ENCODE results near the gene OTOP1.
"Not testable (repeated sequence)": the region's sequence is repeated elsewhere in the genome, so short reads cannot be mapped to it uniquely, and the experiment has no call there.

OTOP1 gene

DNA sequence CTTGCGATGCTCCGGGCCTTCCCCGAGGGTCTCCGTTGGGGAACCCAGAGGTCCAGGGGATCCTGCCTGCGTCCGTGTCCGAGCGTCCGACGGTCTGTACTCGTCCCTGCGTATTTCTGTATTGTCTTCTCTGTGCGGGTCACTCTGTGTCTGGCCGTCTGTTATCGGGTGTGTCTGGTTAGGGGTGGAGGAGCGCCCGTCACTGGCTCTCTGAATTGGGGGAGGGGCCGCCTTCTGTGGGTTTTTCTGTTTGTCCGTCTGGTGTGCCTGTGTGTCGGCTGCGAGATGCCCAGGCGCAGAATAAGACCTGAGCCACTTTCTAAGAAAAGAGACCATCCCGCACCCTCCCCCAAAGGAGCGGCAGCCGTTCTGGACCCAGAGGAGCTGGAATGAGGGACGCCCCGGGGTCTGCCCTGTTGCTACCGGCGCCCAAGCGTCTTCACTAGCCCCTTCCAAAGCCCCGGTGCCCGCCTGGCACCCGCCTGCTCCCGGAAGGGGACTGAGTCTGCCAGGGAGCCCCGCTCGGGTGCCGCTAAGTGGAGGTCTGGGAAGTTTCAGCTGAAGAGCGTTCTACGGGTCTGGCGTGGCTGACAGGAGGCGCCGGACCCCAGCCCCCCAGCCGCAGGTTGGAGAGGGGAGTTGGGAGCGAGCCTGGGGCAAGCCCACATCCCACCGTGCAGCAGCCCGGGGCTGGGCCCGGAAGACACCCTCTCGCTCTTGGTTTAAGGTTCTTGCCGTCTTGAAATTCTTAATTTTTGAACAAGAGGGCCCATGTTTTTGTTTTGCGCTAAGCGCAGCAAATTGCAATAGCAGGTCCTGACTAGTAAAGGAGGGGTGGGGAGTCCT, 1.0 kb upstream of the OTOP1 start:
- no peak for DNase-seq

DNA sequence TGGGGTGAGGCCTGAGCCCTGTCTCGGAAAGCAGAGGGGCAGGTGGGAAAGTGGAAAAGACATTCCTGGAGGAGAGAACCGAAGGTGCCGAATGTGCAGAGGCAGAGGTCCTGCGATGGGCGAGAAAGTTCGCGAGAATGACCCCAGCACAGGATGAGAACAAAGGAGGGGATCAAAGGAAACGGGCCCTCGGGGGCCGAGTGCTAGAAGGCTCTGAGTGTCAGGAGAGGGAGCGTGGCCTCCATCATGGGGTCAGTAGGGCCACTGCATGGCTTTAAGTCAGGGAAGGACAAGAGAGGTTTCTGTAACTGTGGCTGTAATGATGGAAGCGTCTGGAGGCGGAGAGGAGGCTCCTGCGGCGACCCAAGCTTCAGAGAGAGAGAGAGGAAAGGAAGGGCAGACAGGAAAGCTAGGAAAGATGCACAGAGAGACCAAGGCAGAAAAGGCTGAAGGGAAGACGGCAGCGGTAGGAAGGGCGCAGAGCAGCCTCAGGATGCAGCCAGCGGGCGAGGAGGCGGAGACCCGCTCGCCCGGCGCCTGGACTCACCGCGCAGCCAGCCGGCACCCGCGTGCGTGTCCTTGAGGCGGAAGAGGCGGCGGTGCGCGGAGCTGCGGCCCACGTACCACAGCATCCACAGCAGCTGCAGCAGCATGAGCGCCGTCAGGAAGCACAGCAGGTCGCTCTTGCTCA, 669 bp downstream of the OTOP1 start:
- DNase-seq = no peak

DNA sequence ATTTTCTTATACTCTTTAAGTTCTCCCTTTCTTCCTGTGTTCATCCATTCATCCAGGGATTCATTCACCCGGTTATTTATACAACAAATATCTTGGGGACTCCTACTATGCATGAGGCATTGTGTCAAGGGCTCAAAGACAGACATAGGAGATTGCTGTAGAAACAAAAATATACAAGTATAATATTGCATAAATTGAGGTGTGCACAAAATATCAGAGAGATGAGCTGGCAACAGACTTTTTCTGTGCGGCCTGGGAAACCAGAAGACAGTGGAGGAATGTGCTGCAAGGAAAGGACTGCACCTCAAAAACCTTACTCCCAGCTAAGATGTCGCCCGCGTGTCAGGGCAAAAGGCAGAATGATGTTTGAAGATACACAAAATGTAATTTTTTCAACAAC, 9.6 kb downstream of the OTOP1 start:
- no peak for DNase-seq

DNA sequence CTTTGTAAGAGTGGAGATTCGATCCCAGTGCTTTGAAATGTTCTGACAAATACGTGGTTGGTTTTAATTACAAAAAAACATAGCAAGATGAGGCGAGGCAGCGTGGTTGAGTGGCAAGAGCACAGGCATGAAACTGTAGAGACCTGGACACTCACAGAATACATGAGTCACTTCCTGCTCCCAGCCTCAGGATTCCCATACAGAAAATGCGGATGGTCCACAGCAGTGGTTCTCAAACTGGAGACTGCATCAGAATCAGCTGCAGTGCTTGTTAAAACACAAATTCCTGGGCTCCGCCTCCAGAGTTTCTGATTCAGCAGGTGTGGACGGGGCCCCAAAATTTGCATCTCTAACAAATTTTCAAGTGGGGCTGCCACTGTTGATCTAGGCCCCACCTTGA, 10.1 kb downstream of the OTOP1 start:
- no peak for DNase-seq

DNA sequence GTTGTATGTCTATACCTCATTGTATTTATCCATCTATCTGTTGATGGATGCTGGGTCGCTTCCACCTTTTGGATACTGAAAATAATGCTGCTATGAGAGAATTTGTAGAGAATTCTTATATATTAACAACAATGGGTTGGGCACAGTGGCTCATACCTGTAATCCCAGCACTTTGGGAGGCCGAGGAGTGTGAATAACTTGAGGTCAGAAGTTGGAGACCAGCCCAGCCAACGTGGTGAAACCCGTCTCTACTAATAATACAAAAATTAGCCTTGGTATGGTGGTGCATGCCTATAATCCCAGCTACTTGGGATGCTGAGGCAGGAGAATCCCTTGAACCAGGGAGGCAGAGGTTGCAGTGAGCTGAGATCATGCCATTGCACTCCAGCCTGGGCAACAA, 13.1 kb downstream of the OTOP1 start:
- DNase-seq = not testable (repeated sequence)

DNA sequence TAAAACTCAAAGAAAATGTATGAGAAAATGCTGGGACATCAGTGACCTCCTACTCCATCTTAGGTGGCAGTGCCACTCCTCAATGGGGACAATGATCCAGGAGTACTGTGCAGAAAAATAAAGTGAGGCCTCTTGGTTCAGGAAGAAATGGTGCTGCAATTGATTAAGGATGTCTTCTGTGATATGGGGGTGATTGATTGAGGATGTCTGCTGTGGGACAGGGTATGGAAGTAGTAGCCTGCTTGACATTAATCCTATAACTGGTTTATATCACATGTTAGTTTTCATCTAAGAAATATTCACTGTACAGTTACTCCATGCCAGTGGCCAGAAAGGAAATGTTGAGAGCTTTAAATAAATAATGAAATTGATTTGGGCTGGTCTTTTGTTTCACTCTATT, 20.5 kb downstream of the OTOP1 start:
- no peak for DNase-seq

DNA sequence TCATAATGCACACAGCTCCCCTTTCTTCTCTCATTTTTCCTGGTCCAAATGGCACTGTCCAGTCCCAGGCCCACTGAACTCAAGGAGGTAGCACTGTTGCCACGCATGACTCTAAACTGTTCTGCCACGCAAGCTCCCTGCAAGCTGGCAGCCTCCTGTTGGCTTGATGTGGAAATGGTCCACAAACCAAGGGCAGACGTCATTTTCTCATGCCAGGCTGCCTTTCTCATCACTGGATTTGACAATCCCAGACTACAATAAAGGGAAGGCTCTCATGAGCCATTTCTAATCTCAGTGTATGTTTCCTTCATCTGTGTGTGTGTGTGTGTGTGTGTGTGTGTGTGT, 22.4 kb downstream of the OTOP1 start:
- DNase-seq = no peak

DNA sequence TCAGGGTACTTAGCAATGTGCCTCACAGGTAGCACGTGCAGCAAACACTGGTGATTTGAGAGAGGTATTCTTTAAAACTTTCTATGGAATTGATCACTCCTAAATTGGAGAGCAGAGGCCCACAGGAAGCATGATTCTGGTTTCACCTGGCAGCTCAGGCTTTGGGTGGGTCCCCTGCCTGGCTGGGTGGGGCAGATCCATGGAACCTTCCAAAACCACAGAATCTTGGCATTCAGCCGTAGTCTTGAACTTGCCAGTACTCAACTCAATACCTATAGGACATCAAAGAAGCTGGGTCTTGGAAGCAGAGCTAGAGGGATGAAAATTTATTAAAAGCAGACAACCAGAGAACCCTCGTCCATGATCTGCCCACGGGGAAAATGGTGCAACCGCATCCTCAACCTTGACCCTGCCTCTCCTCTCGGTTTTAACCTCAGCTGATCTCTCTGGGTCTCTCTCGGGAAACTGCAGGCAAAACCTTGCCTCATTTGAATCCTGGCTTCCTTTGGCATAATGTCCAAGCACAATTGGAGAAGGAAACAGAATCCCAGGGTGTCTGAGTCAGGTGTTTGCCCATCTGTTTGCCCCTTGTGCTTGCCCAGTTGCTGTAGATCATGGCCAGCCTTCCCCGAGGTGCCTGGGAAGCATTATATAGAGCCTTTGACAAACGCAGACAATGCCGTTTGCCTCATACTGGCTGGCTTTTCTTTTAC, 22.9 kb downstream of the OTOP1 start:
- DNase-seq = no peak

DNA sequence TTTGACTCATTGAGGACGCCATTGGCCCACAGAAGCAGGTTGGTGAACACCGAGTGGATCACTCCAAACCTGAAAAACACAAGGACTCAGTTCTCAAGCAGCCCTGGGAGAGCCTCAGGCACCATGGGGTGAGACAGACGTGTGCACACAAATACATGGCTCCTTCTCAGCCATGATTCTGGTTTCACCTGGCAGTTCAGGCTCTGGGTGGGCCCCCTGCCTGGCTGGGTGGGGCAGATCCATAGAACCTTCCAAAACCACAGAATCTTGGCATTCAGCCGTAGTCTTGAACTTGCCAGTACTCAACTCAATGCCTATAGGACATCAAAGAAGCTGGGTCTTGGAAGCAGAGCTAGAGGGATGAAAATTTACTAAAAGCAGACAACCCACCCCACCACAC, 24.2 kb downstream of the OTOP1 start:
- no peak for DNase-seq

DNA sequence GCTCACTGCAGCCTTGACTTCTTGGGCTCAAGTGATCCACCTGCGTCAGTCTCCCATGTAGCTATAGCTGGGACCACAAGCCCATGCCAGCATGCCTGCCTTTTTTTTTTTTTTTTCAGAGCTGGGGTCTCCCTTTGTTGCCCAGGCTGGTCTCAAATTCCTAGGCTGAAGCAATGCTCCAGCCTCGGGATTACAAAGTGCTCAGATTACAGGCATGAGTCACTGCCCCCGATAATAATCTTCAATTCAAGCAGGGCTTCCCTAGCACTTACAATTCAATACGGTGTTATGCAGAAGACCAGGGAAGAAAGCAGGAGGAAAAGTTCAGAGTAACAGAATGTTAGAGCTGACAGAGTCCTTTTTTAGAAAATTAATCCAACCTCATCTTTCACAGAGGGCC, 26.1 kb downstream of the OTOP1 start:
- no peak for DNase-seq

DNA sequence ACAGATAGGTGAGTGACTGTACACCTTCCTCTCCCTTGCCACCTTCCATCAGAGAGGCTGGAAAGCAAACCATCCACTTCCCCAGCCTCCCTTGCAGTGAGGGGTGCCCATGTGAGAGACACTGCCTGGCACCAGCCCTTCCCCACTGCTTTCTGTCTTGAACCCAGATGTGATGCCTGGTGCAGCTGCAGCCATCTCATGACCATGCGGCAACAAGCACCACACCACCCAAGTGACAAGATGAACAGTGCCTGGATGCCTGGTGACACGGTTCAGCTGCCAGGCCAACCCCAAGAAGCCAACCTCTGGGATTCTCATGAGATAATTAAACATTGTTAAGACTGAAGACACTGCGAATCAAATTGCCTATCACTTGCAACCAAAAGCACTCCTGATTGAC, 31.4 kb downstream of the OTOP1 start:
- DNase-seq = no peak

DNA sequence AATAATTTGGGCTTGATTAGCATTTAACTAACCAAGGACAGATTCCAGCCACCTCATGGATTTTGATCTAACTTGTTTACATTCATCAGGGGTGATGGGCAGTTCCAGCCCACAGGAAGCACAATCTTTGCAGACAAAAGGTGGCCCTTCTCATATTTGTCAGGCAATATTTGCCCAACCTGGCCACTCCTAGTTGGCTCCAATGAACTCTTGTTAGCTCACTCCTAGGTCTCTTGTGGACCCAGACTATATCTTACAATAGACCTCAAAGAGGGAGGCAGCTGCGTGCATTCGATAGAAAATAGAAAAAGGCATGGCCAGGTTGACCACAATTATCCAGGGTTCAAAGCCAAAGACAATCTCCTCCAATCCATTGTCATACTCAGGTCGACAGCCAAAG, 38.2 kb downstream of the OTOP1 start:
- not testable (repeated sequence) for DNase-seq

DNA sequence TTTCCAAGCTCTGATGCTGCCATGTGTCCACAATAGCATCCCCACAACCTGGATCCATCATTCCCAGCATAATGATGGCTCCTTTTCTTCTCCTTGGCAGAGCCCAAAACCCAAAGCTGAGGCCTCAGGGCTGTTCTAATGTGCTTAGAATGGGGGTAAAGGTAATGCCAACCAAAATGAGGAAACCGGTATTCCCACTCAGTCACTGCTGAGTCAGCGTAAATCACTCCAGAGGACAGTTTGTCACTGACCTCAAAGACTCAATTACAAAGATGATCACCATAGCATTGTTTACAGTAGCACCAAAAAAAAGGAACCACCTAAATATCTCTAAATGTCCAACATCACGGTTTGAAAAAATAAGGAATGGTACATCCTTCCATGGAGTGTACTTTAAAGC, 41.2 kb downstream of the OTOP1 start:
- no peak for DNase-seq

DNA sequence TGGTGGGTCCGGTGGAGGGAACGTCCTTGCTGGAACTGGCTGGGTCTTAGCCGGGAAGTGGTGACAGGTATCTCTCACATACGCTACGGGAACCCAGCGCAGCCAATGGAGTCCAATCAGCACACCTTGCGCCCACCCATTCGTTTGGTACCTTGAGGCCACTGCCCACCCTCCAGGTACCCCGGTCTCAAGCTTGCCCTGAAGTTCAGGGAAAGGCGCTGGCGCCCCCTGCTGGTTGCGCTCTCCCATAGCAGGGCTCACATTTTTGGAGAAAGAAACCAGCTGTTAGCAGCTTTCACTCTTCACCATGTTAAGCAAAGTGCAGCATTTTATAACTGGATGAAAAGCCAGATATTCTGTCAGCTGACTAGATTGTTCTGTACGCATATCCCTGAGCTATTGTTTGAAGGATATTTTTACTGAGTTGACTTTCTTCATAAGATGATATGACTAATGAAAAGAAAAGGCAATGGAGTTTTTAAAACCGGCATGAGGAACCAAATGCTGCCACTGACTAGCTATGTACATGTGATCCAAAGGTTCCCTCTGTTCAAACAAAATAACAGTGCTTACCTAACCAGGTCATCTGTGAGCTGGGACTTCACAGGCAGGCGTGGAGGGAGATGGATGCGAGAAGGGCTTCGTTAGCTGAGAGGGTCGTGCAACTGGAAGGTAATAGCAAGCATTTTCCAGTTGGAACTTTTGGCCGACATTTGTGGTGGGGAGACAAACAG, 43.7 kb downstream of the OTOP1 start:
- DNase-seq = no peak

DNA sequence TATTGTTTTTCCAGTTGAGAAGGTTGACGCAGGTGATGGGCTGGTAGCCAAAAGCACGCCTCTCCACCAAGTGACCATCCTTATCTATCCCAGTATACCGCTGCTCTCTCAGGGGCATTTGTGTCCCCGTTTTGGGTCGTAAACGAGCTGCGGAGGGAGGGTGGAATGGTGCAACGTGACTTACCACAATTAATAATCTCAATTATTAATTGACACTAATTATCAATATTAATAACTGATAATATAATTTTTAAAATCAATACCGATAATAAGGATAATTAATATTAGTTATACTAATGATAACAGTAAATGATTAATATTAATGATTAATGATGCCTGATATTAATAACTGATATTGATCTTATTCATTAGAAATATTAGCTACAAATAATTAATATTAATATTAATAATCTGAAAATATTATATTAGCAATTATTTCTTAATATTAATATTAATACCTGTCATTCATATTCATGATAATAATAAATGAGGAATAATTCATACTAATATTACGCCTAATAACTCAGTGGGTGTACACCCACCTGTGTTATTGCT, 56.1 kb downstream of the OTOP1 start:
- no peak for DNase-seq

DNA sequence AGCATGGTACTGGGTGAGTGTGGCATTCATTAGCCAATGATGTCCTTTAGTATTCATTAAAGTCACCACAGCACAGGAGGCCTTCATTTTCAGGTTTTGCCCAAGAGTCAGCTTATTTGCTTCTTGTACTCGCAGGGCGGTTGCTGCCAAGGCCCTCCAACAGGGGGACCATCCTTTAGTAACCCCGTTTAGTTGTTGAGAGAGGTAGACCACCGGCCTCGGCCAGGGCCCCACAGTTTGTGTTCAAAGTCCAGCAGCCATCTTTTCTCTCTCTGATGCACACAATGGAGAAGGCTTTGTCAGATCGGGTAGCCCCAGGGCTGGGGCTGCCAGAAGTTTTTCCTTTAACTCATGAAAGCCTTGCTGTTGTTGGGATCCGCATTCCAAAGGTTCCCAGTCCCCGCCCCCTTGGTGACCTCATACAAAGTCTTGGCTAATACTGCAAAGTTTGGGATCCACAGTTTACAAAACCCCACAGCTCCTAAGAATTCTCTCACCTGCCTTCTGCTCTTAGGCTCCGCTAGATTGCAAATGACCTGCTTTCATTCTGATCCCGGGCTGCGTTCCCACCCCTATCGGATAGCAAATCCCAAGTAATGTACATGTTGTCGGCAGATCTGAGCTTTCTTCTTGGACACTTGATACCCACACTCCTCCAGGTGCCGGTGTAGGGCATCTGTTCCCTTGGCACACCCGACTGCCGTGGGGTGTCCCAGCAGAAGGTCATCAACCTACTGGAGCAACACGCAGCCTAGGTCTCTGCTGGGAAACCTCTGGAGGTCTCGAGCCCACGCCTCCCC, 58.5 kb downstream of the OTOP1 start:
- peak; percentile 72 for DNase-seq

DNA sequence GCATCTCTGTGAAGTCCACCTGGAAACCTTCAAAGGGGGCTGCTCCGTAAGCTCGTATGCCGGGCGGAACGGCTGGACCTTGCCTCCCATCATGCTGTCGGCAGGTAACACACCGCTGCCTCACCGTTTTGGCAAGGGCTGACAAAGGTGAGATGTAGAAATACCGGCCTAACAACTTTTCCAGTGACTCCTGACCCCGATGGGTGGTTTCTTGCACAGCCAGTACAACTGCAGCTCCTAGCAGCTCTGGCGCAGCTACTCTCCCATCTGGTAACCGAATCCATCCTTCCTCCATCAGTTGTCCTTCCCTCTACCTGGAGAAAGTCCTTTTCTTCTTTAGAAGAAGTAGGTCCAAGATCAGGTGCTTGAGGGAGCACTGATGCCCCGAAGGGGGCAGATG, 59.7 kb downstream of the OTOP1 start:
- DNase-seq = not testable (repeated sequence)

DNA sequence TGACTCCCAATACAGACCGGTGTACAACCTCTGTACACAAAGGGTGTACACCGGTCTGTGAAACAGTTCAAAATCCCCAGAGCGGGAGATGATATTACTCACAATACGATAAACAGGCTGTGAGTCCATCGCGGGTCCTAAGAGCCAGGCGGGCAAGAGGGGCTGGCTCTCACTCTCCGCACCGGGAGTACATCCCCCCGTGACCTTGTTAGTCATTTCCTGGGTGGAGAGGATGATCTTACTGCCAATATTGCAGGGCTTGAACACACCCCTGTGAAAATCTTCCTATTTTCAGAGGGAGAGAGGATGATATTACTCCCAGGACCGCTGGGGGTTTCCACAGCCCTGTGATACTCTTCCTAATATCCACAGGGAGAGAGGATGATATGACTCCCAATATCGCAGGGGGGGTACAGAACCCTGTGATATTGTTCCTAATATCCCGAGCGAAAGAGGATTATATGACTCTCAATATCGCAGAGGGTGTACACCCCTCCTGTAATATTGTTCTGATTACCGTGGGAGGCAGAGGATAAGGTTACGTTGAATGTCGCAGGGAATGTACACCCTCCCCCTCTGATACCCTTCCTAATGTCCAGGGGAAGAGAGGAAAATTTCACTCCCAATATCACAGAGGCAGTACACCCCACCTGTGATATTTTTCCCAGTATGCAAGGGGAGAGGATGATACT, 60.9 kb downstream of the OTOP1 start:
- DNase-seq = not testable (repeated sequence)

DNA sequence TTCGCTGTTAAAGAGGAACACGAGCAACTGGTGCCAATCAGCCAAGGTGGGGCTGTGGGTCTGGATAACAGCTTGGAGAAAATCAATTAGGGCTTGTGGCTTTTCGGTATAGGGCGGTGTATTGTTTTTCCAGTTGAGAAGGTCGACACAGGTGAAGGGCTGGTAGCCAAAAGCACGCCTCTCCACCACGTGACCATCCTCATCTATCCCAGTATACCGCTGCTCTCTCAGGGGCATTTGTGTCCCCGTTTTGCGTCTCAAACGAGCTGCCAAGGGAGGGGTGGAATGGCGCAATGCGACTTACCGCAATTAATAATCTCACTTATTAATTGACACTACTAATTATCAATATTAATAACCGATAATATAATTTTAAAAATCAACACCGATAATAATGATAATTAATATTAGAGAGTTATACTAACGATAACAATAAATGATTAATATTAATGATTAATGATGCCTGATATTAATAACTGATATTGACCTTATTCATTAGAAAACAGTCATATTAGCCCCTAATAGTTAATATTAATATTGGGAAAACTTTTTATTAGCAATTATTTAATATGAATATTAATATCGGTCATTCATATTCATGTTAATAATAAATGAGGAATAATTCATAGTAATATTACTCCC, 62.1 kb downstream of the OTOP1 start:
- not testable (repeated sequence) for DNase-seq

DNA sequence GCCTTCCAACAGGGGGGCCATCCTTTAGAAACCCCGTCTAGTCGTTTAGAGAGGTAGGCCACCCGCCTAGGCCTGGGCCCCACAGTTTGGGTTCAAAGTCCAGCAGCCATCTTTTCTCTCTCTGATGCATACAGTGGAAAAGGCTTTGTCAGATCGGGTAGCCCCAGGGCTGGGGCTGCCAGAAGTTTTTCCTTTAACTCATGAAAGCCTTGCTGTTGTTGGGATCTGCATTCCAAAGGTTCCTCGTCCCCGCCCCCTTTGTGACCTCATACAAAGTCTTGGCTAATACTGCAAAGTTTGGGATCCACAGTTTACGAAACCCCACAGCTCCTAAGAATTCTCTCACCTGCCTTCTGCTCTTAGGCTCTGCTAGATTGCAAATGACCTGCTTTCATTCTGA, 64.5 kb downstream of the OTOP1 start:
- not testable (repeated sequence) for DNase-seq
